ENCODE results near the gene NFYA. TPM values are rescaled to one million over a fixed set of nuclear protein-coding genes. Genes with fewer than 3 reads are reported as not detected.

NFYA gene
- total RNA-seq, 1 experiment from 2014 or later: 23.7 TPM

- TF ChIP-seq, protein P1, sequence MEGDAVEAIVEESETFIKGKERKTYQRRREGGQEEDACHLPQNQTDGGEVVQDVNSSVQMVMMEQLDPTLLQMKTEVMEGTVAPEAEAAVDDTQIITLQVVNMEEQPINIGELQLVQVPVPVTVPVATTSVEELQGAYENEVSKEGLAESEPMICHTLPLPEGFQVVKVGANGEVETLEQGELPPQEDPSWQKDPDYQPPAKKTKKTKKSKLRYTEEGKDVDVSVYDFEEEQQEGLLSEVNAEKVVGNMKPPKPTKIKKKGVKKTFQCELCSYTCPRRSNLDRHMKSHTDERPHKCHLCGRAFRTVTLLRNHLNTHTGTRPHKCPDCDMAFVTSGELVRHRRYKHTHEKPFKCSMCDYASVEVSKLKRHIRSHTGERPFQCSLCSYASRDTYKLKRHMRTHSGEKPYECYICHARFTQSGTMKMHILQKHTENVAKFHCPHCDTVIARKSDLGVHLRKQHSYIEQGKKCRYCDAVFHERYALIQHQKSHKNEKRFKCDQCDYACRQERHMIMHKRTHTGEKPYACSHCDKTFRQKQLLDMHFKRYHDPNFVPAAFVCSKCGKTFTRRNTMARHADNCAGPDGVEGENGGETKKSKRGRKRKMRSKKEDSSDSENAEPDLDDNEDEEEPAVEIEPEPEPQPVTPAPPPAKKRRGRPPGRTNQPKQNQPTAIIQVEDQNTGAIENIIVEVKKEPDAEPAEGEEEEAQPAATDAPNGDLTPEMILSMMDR (IDR thresholded peaks at IDR 0.05; ENCODE audit: unreplicated experiment): no peak
- CTCF ChIA-PET: interaction anchor here (0.7 kb wide), 1 partner anchor 558 kb away, joined by 4 read pairs; no protein-coding TSS in a partner anchor
- Mint-ChIP-seq H3K4me1 (ENCODE audit: low read depth, unreplicated experiment) (peaks cover 52% of the 10 kb centered on the region), H3K27me3 (ENCODE audit: unreplicated experiment) (no peaks in the 10 kb centered on the region), H3K36me3 (ENCODE audit: insufficient read depth, unreplicated experiment) (peaks cover 6% of the 10 kb centered on the region), H3K27ac (ENCODE audit: unreplicated experiment) (no peak overlapping the region), H3K9me3 (ENCODE audit: low read depth, unreplicated experiment) (no peaks in the 10 kb centered on the region), H3K4me3 (ENCODE audit: low read depth, unreplicated experiment) (no peak overlapping the region)
- DNase-seq: no peak
- no TSS peak for BruUV-seq (replicated peaks)
- intact Hi-C loops (cut with micrococcal nuclease; ENCODE audit: unreplicated experiment): no loop called here
Measured at GRCh38 chr6:41061196-41061726, 11.5 kb upstream of the NFYA start.

DNA sequence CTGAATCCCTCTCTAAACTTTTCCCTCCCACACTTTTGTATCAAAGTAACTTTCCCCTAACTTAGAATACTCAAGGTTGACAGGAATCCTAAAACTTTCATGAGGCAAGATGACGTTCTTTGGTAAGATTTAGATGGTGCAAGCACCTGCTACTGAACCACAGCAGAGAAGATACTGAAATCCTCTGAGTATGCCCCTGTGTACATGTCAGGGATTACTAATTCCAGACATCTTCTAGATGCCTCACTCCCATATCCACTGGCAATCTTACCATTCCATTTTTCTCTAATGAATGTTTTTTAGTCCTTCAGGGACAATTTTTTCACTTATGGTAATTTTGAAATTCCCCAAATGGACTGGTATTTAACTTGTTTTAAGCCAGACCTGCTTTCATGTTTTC is 10.7 kb upstream of the NFYA start:
- no peaks in the 10 kb centered on the region for H3K27me3 Mint-ChIP-seq (ENCODE audit: unreplicated experiment)
- CTCF ChIA-PET: interaction anchor here (3.2 kb wide), 1 partner anchor 22 kb away, joined by 15 read pairs; the partner anchor contains the start of gene UNC5CL

DNA sequence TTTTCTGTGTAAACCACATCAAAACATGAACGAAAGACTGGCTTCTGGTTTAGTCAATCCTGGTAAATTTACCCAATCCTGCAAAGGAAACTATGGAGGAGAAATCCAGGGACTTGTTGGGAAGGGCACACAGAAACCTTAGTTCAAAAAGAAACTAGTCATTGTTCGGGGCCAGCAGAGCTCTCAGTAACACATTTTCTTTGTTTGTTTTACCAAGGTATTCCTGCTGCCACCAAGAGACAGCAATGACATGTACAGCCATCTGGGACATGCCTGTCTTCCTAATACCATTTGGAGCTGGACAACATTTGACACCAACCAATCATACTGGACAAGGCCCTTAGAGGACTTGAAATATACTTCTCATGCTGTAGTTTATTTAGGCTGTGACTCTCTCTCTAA is 8.9 kb upstream of the NFYA start:
- no peaks in the 10 kb centered on the region for H3K9me3 Mint-ChIP-seq (ENCODE audit: low read depth, unreplicated experiment)
- no peak for DNase-seq
- BruUV-seq (replicated peaks): no TSS peak
- TF ChIP-seq, protein P1 (IDR thresholded peaks at IDR 0.05; ENCODE audit: unreplicated experiment): no peak
- peaks cover 48% of the 10 kb centered on the region for H3K4me1 Mint-ChIP-seq (ENCODE audit: low read depth, unreplicated experiment)
- H3K27me3 Mint-ChIP-seq (ENCODE audit: unreplicated experiment): no peaks in the 10 kb centered on the region
- H3K4me3 Mint-ChIP-seq (ENCODE audit: low read depth, unreplicated experiment): no peak overlapping the region
- CTCF ChIA-PET: interaction anchor here (0.9 to 3.2 kb wide), 3 partner anchors 8 to 24 kb away, joined by 3 to 15 read pairs (median 4); partner anchors contain the start of gene UNC5CL
- intact Hi-C loops (cut with micrococcal nuclease; ENCODE audit: unreplicated experiment): loop anchor here (2.0 kb wide), 1 partner anchor 169 kb away; no protein-coding TSS in a partner anchor
- peaks cover 19% of the 10 kb centered on the region for H3K36me3 Mint-ChIP-seq (ENCODE audit: insufficient read depth, unreplicated experiment)
- H3K27ac Mint-ChIP-seq (ENCODE audit: unreplicated experiment): no peak overlapping the region

More for the DNA sequence above, 10.7 kb upstream of the NFYA start:
- Mint-ChIP-seq H3K9me3 (ENCODE audit: low read depth, unreplicated experiment) (no peaks in the 10 kb centered on the region), H3K36me3 (ENCODE audit: insufficient read depth, unreplicated experiment) (peaks cover 13% of the 10 kb centered on the region), H3K4me3 (ENCODE audit: low read depth, unreplicated experiment) (no peak overlapping the region), H3K27ac (ENCODE audit: unreplicated experiment) (no peak overlapping the region), H3K4me1 (ENCODE audit: low read depth, unreplicated experiment) (peaks cover 60% of the 10 kb centered on the region)
- no TSS peak for BruUV-seq (replicated peaks)
- DNase-seq: no peak
- intact Hi-C loops (cut with micrococcal nuclease; ENCODE audit: unreplicated experiment): no loop called here
- TF ChIP-seq, protein P1 (IDR thresholded peaks at IDR 0.05; ENCODE audit: unreplicated experiment): no peak

DNA sequence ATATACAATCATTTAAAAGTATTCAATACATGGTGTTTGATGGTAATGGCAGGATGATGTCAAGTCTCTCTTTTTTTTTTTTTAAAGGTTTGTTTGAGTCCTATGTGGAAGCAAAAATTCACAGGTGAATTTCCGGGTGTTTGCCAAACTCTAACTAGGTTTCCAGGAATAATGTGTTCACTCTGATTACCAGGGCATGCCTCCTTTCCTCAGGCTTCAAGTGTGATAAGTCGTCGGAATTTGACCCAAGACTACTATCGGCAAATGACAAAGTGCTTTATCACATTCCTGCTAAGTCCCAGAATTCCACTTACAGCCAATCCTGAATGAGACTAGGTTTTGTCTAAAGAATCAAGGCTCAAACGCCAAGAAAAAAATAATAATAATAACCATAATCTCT is 7.9 kb upstream of the NFYA start:
- Mint-ChIP-seq H3K27ac (ENCODE audit: unreplicated experiment) (no peak overlapping the region), H3K27me3 (ENCODE audit: unreplicated experiment) (no peaks in the 10 kb centered on the region), H3K4me3 (ENCODE audit: low read depth, unreplicated experiment) (no peak overlapping the region), H3K36me3 (ENCODE audit: insufficient read depth, unreplicated experiment) (peaks cover 19% of the 10 kb centered on the region), H3K4me1 (ENCODE audit: low read depth, unreplicated experiment) (peaks cover 43% of the 10 kb centered on the region), H3K9me3 (ENCODE audit: low read depth, unreplicated experiment) (no peaks in the 10 kb centered on the region)
- intact Hi-C loops (cut with micrococcal nuclease; ENCODE audit: unreplicated experiment): loop anchor here (1.0 to 5.0 kb wide), 4 partner anchors 26 to 738 kb away; partner anchors contain the start of gene UNC5CL
- no TSS peak for BruUV-seq (replicated peaks)
- TF ChIP-seq, protein P1 (IDR thresholded peaks at IDR 0.05; ENCODE audit: unreplicated experiment): no peak
- no peak for DNase-seq
- CTCF ChIA-PET: interaction anchor here (0.7 to 3.2 kb wide), 5 partner anchors 9 to 1143 kb away, joined by 3 to 15 read pairs (median 4); partner anchors contain the start of gene UNC5CL
